SK-N-SH treated with all-trans-retinoic acid at 6 μM for 48 hours (cell line): ENCODE measurements around the gene SLC27A4.

ENCODE experiments used
- ATAC-seq: fragments of 200-7000 bp; cut with Tn5 transposase; 3 replicates; pipeline ENCODE4 v1.9.1; 2020; ENCODE audit warnings: mild to moderate bottlenecking, moderate library complexity
- ESRRG ChIP-seq: fragments of 250-450 bp; sonication (Bioruptor Pico); IDR thresholded peaks from 2 replicates; pipeline ENCODE4 v1.6.1; 2021; ENCODE audit warnings: mild to moderate bottlenecking
- ISL1 ChIP-seq: fragments of 250-450 bp; sonication (Bioruptor Pico); IDR thresholded peaks from 2 replicates; pipeline ENCODE4 v2.1.2; 2022; ENCODE audit warnings: mild to moderate bottlenecking, moderate library complexity
- OSR1 ChIP-seq: fragments of 250-450 bp; sonication (Bioruptor Pico); IDR thresholded peaks from 2 replicates; pipeline ENCODE4 v1.8.0; 2022; ENCODE audit warnings: moderate library complexity, mild to moderate bottlenecking, inconsistent platforms
- RARB ChIP-seq: fragments of 250-450 bp; sonication (Bioruptor Pico); IDR thresholded peaks from 2 replicates; pipeline ENCODE4 v1.8.0; 2021; ENCODE audit warnings: mild to moderate bottlenecking, moderate library complexity
- SNAI2 ChIP-seq: fragments of 250-450 bp; sonication (Bioruptor Pico); IDR thresholded peaks from 2 replicates; pipeline ENCODE4 v1.5.0; 2020; ENCODE audit warnings: mild to moderate bottlenecking, moderate library complexity
- TOX ChIP-seq: fragments of 250-450 bp; sonication (Bioruptor Pico); IDR thresholded peaks from 2 replicates; pipeline ENCODE4 v1.8.0; 2021; ENCODE audit warnings: mild to moderate bottlenecking, moderate library complexity, borderline replicate concordance
- ZC3H10 ChIP-seq: fragments of 250-450 bp; sonication (Bioruptor Pico); IDR thresholded peaks from 2 replicates; pipeline ENCODE4 v1.5.1; 2021; ENCODE audit warnings: mild to moderate bottlenecking, moderate library complexity
- ZFP3 ChIP-seq: fragments of 250-450 bp; sonication (Bioruptor Pico); IDR thresholded peaks from 2 replicates; pipeline ENCODE4 v1.5.0; 2020; ENCODE audit warnings: mild to moderate bottlenecking, moderate library complexity
- ZFP30 ChIP-seq: fragments of 450-650 bp; formaldehyde crosslinking; IDR thresholded peaks from 2 replicates; pipeline ENCODE4 v1.5.0; 2022; ENCODE audit warnings: mild to moderate bottlenecking, moderate library complexity
- ZNF565 ChIP-seq: fragments of 450-650 bp; formaldehyde crosslinking; conservative IDR thresholded peaks from 2 replicates; pipeline ENCODE4 v1.5.0; 2020; ENCODE audit warnings: low read depth, mild to moderate bottlenecking, moderate library complexity
- ZNF70 ChIP-seq: fragments of 450-650 bp; formaldehyde crosslinking; IDR thresholded peaks from 2 replicates; pipeline ENCODE4 v1.5.0; 2020; ENCODE audit warnings: mild to moderate bottlenecking, moderate library complexity
- ZNF8 ChIP-seq: fragments of 450-650 bp; formaldehyde crosslinking; IDR thresholded peaks from 2 replicates; pipeline ENCODE4 v1.5.0; 2020; ENCODE audit warnings: mild to moderate bottlenecking, moderate library complexity
- TF ChIP-seq, protein P1 (sequence below): fragments of 250-450 bp; sonication (Bioruptor Pico); IDR thresholded peaks from 2 replicates; pipeline ENCODE4 v1.8.0; 2020; ENCODE audit warnings: mild to moderate bottlenecking, moderate library complexity, borderline replicate concordance
- TF ChIP-seq, protein P2 (sequence below): fragments of 250-450 bp; sonication (Bioruptor Pico); IDR thresholded peaks from 2 replicates; pipeline ENCODE4 v1.5.1; 2021; ENCODE audit warnings: mild to moderate bottlenecking, moderate library complexity
- TF ChIP-seq, protein P3 (sequence below): fragments of 250-450 bp; sonication (Bioruptor Pico); IDR thresholded peaks from 2 replicates; pipeline ENCODE4 v1.5.0; 2020; ENCODE audit warnings: mild to moderate bottlenecking, moderate library complexity
- TF ChIP-seq, protein P4 (sequence below): fragments of 250-450 bp; sonication (Bioruptor Pico); IDR thresholded peaks from 2 replicates; pipeline ENCODE4 v1.8.0; 2021; ENCODE audit warnings: low read depth, mild to moderate bottlenecking, moderate library complexity, borderline replicate concordance

The SLC27A4 gene

DNA sequence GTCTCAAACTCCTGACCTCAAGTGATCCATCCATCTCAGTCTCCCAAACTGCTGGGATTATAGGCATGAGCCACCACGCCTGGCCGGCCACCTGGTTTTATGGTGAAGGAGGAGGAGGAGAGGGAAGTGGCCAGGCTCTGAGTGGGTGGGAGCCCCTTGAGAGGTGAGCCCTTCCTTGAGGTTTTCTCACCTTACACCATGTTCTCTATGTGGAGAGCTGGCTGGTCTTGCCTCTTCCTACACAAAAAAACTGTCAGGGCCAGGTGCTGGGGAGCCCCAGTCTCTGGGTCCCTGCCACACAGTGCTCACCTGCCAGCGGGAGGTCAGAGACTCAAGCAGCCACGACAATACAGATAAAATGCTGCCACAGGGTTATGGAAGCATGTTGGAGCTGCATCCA, 46.2 kb upstream of the SLC27A4 start (continued):
- TF ChIP-seq, protein P1, sequence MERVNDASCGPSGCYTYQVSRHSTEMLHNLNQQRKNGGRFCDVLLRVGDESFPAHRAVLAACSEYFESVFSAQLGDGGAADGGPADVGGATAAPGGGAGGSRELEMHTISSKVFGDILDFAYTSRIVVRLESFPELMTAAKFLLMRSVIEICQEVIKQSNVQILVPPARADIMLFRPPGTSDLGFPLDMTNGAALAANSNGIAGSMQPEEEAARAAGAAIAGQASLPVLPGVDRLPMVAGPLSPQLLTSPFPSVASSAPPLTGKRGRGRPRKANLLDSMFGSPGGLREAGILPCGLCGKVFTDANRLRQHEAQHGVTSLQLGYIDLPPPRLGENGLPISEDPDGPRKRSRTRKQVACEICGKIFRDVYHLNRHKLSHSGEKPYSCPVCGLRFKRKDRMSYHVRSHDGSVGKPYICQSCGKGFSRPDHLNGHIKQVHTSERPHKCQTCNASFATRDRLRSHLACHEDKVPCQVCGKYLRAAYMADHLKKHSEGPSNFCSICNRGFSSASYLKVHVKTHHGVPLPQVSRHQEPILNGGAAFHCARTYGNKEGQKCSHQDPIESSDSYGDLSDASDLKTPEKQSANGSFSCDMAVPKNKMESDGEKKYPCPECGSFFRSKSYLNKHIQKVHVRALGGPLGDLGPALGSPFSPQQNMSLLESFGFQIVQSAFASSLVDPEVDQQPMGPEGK (CRISPR knock-in tag), result no peak
- TF ChIP-seq, protein P2, sequence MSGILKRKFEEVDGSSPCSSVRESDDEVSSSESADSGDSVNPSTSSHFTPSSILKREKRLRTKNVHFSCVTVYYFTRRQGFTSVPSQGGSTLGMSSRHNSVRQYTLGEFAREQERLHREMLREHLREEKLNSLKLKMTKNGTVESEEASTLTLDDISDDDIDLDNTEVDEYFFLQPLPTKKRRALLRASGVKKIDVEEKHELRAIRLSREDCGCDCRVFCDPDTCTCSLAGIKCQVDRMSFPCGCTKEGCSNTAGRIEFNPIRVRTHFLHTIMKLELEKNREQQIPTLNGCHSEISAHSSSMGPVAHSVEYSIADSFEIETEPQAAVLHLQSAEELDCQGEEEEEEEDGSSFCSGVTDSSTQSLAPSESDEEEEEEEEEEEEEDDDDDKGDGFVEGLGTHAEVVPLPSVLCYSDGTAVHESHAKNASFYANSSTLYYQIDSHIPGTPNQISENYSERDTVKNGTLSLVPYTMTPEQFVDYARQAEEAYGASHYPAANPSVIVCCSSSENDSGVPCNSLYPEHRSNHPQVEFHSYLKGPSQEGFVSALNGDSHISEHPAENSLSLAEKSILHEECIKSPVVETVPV, result no peak

DNA sequence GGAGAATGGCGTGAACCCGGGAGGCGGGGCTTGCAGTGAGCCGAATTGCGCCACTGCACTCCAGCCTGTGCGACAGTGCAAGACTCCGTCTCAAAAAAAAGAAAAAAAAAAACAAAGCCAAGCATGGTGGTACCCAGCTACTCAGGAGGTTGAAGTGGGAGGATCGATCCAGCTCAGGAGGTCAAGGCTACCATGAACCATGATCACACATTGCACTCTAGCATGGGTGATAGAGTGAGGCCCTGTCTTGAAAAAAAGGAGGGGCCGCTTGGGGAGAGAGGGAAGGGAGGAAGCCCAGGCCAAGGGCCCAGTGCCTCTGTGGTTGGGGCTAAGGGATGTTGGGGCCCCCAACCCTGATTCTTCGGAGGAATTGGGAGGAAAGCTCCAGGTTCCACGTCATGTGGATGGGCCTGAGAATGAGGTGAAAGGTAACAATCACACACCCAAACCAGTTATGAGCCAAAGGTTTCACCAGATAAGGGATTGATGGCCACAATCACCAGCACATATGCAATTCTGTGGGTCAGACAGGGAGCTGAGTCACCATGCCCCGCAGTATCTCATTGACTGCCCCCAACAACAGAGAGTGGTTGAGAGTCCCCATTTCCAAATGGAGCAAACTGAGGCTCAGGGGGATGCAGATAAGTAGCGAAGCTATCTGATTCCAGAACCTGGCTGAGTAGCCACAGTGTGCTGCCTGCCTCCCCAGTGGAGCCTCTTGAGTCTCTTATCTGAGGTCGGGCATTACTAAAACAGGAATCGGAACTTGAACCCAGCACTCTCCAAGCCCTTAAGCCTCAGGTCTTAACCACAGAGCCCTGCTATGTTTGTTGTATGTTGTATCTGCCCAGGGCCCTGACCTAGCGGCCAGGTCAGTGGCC, 43.7 kb upstream of the SLC27A4 start:
- no peak for ATAC-seq

DNA sequence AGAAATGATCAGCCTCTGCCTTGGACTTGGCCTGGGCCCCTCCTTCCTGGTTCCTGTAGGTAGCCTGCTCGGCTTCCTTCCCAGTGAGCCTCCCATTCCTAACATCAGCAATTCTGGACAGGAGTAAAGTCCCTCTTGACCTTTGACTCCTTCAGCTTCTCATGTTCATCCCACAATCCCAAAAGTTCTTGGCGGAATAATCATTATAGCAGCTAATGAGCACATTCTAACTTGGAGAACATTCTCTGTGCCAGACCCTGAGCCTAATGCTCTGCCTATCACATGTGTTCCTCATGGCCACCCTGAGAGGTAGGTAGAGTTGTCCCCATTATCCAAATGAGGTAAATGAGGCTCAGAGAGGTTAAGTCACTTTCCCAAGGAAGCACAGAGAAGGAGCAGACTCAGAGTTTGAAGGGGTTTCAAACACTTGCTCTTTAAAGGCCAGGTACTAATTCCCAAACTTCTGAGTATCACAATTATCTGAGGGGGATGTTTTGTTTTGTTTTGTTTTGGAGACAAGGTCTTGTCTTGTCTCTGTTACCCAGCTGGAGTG, 43.0 kb upstream of the SLC27A4 start:
- ATAC-seq, result no peak
- TF ChIP-seq, protein P2, result no peak
- TF ChIP-seq ZNF70 (CRISPR knock-in tag) (no peak), RARB (CRISPR knock-in tag) (no peak)
- TF ChIP-seq, protein P1 (CRISPR knock-in tag), result no peak
- TF ChIP-seq, protein P3, sequence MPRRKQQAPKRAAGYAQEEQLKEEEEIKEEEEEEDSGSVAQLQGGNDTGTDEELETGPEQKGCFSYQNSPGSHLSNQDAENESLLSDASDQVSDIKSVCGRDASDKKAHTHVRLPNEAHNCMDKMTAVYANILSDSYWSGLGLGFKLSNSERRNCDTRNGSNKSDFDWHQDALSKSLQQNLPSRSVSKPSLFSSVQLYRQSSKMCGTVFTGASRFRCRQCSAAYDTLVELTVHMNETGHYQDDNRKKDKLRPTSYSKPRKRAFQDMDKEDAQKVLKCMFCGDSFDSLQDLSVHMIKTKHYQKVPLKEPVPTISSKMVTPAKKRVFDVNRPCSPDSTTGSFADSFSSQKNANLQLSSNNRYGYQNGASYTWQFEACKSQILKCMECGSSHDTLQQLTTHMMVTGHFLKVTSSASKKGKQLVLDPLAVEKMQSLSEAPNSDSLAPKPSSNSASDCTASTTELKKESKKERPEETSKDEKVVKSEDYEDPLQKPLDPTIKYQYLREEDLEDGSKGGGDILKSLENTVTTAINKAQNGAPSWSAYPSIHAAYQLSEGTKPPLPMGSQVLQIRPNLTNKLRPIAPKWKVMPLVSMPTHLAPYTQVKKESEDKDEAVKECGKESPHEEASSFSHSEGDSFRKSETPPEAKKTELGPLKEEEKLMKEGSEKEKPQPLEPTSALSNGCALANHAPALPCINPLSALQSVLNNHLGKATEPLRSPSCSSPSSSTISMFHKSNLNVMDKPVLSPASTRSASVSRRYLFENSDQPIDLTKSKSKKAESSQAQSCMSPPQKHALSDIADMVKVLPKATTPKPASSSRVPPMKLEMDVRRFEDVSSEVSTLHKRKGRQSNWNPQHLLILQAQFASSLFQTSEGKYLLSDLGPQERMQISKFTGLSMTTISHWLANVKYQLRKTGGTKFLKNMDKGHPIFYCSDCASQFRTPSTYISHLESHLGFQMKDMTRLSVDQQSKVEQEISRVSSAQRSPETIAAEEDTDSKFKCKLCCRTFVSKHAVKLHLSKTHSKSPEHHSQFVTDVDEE (CRISPR knock-in tag), result no peak

More for the DNA sequence above, 43.7 kb upstream of the SLC27A4 start:
- TF ChIP-seq ZNF565 (CRISPR knock-in tag) (no peak), TOX (CRISPR knock-in tag) (no peak), ZNF8 (CRISPR knock-in tag) (no peak), ZC3H10 (no peak), ZFP3 (no peak), OSR1 (CRISPR knock-in tag) (no peak), SNAI2 (CRISPR knock-in tag) (no peak), ISL1 (no peak), ESRRG (CRISPR knock-in tag) (no peak), ZFP30 (no peak)
- TF ChIP-seq, protein P1 (CRISPR knock-in tag), result no peak
- TF ChIP-seq, protein P4, sequence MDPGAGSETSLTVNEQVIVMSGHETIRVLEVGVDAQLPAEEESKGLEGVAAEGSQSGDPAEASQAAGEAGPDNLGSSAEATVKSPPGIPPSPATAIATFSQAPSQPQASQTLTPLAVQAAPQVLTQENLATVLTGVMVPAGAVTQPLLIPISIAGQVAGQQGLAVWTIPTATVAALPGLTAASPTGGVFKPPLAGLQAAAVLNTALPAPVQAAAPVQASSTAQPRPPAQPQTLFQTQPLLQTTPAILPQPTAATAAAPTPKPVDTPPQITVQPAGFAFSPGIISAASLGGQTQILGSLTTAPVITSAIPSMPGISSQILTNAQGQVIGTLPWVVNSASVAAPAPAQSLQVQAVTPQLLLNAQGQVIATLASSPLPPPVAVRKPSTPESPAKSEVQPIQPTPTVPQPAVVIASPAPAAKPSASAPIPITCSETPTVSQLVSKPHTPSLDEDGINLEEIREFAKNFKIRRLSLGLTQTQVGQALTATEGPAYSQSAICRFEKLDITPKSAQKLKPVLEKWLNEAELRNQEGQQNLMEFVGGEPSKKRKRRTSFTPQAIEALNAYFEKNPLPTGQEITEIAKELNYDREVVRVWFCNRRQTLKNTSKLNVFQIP (CRISPR knock-in tag), result no peak
